GM19395 (cell line): ENCODE results near the gene RPS6KA3.
A peak's percentile ranks its signal among the peaks of the same experiment; 100 is the strongest.
"Not testable (repeated sequence)": the region's sequence is repeated elsewhere in the genome, so short reads cannot be mapped to it uniquely, and the experiment has no call there.

Experiments
- ATAC-seq: cut with Tn5 transposase; IDR thresholded peaks from one replicate; pipeline ENCODE4 v1.9.1; 2021; ENCODE audit warnings: mild to moderate bottlenecking, moderate library complexity; ENCODE audit not compliant: unreplicated experiment

RPS6KA3 gene

GRCh38 chrX:20224814-20225487 is 41.8 kb downstream of the RPS6KA3 start:
- ATAC-seq: peak; percentile 92

DNA sequence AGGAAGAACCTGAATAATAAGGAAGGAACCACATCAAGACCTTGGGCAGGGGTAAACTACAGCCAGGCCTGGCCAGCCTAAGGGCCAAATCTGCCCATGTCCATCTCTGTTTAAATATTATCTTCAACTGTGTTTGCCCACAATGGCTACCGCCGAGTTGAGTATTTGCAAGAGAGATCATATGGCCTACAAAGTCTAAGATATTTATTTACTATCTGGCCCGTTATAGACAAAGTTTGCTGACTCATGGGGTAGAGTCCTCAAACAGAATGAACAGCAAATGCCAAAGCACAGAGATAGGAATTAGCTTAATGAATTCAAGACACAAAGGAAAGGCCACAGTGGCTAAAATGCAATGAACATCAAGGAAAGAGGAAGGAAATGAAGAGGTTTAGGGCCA is 44.8 kb downstream of the RPS6KA3 start:
- ATAC-seq: no peak

GRCh38 chrX:20218836-20219505 is 47.7 kb downstream of the RPS6KA3 start:
- ATAC-seq: no peak

DNA sequence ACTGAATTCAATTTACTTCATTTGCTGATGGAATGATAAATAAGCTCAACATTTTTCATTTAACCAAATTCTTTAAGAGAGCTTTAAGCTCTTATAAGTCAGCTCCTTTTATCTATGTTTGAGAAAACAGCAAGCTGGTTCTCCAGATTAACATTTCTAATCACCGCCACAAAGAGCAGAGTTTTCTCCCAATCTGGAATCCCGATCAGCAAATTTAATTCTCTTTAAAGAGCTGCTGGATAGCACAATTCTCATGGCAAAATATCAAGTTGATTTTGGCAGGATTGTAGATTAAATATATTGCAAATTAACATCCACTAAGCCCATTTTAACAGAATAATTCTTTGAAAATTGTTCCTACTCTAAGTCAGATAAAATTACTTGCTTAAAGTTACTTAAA is 48.8 kb downstream of the RPS6KA3 start:
- ATAC-seq: no peak

DNA sequence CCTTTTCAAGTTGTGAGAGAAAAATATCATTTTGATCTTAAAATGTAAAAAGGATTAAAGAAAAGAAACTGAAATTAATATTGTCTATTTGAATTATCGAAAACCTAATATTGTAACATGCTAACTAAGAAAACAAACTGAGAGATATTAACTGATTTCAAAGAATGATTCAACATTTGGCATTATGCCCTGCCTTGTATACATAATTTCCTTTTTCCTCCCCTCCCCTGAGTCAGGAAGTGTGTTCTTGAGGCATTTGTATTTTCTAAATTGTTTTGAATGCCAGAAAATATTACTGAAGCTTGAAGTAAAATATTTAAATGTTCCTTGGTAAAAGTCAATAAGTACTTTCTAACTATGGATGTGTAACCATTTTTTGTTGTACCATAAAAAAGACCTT is 49.4 kb downstream of the RPS6KA3 start:
- ATAC-seq: no peak

- no peak for ATAC-seq
Measured at GRCh38 chrX:20215565-20215964, 51.1 kb downstream of the RPS6KA3 start.

- ATAC-seq: peak; percentile 96
Measured at GRCh38 chrX:20212486-20213089, 54.1 kb downstream of the RPS6KA3 start.

GRCh38 chrX:20211261-20211786 is 55.4 kb downstream of the RPS6KA3 start:
- ATAC-seq: no peak

- peak; percentile 89 for ATAC-seq
Measured at GRCh38 chrX:20205927-20206708, 60.6 kb downstream of the RPS6KA3 start.

GRCh38 chrX:20204351-20204750 is 62.4 kb downstream of the RPS6KA3 start:
- no peak for ATAC-seq

- ATAC-seq: no peak
Measured at GRCh38 chrX:20197641-20198210, 69.0 kb downstream of the RPS6KA3 start.

- ATAC-seq: no peak
Measured at GRCh38 chrX:20189171-20189570, 77.5 kb downstream of the RPS6KA3 start.

GRCh38 chrX:20181598-20182329 is 84.9 kb downstream of the RPS6KA3 start:
- ATAC-seq: no peak

GRCh38 chrX:20177093-20177492 is 89.6 kb downstream of the RPS6KA3 start:
- no peak for ATAC-seq

DNA sequence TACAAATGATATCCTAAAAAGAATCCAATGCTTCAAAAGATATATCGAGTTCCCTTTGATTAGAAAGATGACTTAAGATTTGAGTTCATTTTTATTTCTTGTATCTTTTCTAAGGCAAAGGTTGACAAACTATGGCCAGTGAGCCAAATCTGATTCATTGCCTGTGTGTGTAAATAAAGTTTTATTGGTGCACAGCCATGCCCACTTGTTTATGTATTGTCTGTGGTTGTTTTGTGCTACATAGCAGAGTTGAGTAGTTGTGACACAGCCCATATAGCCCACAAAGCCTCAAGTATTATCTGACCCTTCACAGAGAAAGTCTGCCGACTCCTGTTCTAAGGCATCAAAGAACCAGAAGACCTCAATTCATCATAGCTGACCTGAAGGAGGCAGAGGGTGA is 92.9 kb downstream of the RPS6KA3 start:
- no peak for ATAC-seq

GRCh38 chrX:20173313-20173712 is 93.4 kb downstream of the RPS6KA3 start:
- ATAC-seq: no peak

GRCh38 chrX:20171887-20172286 is 94.8 kb downstream of the RPS6KA3 start:
- ATAC-seq: no peak

- ATAC-seq: not testable (repeated sequence)
Measured at GRCh38 chrX:20162516-20162915, 104.2 kb downstream of the RPS6KA3 start.

GRCh38 chrX:20159797-20160385 is 106.8 kb downstream of the RPS6KA3 start:
- ATAC-seq: no peak

- ATAC-seq: no peak
Measured at GRCh38 chrX:20151689-20152088, 115.0 kb downstream of the RPS6KA3 start.
